HG03196 (cell line): ENCODE measurements around the gene IL16.
A peak's percentile ranks its signal among the peaks of the same experiment; 100 is the strongest.

Experiments
- ATAC-seq: cut with Tn5 transposase; IDR thresholded peaks from one replicate; pipeline ENCODE4 v1.9.1; 2021; ENCODE audit not compliant: unreplicated experiment

The IL16 gene

DNA sequence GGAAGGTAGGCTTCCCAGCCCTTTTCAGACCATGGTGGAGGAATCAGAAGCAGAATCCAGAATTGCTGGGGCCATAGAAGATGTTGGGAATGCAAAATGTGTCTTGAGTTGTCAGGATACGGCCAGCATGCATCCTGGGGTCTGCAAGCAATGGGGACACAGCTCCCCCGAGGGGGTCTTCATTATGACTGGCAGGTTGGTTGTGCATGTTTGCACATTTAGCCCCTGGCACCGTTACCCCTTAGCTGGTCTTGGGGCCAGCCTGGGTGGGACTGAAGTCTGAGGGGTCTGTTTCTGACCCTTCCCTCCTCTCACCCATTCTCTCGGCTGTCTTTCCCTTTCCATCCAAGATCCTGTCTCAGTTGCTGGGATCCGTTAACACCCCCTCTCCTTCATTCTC, 76.5 kb downstream of the IL16 start:
- ATAC-seq, result no peak

DNA sequence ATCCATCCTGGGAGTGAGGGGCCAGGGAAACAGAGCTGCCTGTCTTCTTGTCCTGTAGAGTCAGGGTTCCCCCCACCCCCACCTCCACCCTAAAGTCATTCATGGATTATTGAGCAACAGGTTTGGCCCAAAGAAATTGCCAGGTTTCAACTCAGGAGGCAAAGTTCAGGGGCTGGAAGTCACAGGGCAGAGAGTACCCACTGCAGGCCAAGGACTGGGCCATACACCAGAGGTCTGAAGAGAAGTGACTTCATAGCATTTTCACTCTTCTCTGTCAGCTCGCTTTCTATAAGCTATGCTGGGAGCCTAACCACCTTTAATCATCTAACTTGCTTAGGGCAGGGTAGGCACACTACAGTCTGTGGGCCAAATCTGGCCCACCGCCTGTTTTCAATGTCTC, 77.2 kb downstream of the IL16 start:
- no peak for ATAC-seq

DNA sequence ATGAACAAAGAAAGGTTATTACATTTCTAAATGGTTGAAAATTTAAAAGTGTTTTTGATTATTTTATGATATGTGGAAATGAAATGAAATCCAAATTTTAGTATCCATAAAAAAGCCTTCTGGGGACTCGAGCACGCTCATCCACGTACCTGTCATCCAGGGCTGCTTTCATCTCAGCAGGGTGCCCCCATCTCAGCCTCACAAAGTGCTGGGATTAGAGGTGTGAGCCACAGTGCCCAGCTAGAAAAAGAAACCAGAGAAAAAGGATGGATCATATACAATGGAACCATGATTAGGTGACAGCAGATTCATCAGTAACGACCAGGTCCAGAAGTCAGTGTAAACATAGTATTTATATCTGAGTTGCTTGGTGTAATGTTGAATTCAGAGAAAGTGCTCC, 77.6 kb downstream of the IL16 start:
- no peak for ATAC-seq

DNA sequence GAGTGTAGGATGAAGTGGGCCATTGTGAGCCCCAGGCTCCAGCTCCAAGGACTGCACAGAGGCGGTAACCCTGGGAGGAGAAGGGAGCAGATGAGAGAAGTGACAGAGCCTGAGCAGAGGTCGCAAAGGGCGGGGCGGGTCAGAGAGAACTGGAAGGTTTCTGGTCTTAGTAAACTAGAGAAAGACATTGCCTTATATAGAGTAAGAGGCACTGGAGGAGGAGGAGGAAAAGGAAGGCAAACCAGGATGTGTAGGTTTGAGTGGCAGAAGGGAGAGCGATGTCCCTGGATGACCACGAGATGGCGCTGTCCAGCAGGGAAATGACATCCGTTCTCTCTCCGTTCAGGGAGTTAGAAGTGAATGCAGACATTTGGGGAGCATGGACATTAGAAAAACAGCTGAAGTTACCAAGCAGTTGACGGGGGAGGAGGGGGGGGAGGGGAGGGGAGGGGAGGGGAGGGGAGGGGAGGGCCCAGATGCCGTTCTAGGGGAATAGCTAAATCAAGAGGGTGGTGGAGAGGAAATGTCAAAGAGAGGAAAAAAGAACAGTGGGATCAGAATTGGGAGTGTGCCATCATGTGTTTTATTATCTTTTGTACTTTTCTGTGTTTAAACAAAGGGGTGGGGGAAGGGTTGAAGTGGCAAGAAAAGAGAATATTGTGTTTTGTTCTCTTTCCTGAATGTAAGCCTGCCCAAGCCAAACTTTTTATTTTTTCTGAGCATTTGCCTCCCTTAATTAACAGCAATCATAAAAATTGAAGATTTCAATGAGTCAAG, 78.4 kb downstream of the IL16 start:
- ATAC-seq, result peak; percentile 82

DNA sequence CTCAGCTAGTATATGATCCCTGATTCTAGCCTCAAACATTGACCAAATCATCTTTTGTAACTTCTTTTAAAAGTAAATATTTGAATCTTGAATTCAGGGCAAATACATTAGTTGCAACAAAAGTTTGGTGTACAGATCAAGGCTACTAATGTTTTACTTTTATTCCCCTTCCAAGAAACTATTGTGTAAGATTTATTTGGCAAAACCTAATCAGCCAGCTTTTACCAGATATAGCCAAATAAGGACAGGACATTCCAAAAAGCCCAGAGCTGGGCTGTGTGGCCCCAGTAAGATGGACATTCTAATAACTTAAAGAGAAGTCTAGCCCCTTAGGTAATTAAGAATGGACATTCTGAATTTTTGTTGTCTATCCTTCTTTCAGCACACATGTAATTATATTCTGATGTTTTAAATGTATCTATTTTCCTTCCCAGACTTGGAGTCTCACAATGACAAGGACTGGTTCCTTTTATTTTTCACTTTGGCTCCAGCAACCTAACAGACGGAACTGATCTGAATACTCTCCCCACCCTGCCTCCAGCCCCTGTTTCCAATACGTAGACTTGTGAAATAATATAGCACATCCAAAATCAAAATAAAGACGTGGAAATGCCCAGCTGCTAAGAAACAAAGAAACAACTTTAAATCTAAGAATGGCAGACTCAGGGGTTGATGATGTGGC, 79.2 kb downstream of the IL16 start:
- ATAC-seq, result no peak

DNA sequence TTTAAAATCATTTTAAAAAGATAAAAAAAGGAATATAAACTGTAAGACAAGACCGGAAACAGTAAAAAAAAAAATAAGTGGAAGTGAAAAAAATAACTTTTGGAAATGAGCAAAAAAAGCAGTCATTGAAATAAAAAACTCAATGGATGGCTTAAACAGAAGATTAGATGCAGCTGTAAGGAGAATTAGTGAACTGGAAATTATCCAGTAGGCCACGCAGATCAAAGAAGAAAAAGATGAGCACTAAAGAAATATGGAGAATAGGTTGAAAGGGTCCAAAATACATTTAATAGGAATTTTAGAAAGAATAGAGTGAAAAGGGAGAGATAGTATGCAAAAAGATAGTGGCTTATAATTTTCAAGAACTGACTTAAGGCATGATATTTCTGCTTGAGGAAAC, 80.3 kb downstream of the IL16 start:
- no peak for ATAC-seq

DNA sequence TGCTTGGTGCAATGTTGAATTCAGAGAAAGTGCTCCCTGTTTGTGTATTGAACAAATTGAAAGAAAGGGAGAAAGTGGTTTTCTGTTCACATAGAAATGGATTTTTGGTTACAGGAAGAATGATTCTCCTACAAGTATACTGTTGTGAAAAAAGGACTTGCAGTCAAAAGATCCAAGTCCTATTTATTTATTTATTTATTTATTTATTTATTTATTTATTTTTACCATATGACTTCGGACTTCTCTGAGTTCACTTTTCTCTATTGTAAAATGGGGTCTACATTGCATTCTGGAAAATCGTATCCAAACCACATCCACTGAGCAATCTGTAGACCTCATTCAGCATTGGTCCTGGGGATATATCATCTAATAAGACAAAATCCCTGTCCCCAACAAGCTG, 81.2 kb downstream of the IL16 start:
- no peak for ATAC-seq

DNA sequence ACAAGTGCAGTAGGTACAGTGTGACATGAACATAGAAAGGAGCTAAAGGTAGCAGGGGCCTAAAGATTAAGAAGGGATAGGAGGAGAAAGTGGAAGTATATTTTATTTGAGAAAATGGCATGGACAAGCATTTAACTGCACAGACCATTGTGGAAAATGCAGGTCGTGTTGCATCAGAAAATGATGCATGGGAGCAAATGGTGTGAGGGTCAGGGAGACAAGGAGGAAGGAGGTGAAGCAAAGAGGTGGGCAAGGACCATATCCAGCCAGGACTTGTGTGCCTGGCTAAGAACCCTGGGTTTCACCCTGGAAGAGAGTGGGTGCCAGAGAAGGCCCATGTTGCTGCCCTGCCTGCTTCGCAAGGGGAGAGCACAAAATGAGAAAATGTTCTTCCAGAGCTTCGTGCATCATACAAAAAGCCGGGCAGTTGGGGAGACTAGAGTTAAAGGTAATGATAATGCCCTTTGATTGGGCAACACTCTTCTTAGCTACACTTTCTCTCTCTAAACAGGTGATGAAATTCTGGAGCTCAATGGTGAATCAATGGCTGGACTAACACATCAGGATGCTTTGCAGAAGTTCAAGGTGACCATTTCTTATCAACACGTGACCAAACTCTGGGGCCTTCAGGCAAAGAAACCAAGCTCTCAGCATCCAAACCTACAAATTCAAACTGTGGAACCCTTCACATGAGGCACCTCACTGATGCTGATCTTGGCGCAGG, 81.8 kb downstream of the IL16 start:
- ATAC-seq, result no peak

DNA sequence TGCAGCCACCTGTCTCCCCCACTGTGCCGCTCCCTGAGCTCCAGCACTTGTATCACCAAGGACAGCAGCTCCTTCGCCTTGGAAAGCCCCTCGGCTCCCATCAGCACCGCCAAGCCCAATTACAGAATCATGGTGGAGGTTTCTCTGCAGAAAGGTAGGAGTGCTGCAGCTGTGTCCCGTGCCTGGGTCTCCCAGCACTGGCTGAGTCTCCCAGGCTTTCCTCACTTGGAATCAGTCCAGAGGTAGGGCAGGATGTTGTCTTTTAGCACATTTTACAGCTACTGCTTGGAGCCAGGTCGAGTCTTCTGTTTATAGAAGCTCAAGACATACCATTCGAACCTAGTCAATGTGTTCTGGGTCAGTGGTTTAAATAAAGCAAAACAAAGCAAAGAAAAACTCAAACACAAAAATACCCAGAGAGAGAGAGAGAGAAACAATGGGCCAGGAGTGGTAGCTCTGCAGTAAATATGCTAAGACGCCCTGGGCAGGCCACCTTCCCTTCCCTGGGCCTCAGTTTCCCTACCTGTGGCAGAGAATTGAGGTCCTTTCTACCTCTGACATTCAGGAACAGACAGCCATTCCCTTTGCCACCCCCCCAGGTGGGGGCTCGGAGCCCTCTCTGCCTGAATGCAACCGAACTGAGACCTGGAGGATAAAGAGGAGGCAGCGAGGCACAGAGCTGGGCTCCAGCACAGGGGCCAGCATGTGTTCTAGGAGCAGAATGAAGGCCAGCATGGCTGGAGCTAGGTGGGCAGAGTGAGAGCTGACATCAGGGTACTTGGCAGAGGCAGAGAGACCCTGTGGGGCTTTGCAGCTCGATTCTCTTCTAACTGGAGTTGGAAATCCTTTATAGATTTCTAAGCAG, 83.2 kb downstream of the IL16 start:
- ATAC-seq, result no peak

DNA sequence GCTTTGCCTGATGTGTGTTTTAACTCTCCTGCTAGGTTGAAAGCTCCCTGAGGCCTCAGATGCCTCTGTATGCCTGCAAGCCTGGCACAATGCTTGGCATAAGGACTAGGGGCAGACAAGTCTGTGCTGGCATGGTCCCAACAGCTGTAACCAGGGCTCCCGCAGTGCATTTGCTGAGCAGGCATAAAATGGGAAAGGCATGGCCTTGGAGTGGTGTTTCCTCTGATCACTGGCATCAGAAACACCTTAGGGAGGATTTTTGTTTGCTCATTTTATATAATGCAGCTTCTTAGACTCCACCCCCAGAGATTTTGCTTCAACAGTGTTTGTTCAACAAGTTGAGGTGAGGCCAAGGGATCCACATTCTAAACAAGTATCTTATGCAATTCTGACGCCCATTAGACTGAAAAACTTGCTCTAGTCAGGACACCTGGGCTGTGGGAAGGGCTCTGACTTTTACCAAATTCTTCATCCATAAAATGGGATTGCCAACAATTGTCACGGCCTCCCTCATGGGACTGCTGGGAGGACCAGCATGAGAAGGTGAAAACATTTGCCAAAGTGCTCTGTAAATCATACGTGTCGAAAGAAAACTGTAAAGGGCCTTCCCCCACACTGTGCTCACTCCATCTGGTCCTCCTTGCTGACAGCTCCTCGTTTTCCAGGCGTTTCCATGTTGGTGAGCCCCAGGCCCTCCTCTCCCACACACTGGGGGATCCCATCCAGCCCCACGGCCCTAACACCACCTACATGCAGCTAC, 84.2 kb downstream of the IL16 start:
- no peak for ATAC-seq

DNA sequence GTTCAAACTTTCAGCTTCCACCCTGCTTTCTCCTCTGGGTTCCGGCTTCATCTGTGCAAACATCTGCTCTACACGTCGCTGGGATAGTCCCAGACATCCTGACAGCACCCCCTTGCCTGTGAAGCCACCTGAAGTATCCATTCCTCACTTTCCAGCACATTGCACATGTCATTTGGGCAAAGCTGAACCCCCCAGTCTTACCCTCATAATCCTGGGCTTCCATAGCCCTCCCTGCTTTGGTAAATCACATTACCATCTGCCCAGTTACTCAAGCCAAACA, 84.7 kb downstream of the IL16 start:
- ATAC-seq, result no peak

DNA sequence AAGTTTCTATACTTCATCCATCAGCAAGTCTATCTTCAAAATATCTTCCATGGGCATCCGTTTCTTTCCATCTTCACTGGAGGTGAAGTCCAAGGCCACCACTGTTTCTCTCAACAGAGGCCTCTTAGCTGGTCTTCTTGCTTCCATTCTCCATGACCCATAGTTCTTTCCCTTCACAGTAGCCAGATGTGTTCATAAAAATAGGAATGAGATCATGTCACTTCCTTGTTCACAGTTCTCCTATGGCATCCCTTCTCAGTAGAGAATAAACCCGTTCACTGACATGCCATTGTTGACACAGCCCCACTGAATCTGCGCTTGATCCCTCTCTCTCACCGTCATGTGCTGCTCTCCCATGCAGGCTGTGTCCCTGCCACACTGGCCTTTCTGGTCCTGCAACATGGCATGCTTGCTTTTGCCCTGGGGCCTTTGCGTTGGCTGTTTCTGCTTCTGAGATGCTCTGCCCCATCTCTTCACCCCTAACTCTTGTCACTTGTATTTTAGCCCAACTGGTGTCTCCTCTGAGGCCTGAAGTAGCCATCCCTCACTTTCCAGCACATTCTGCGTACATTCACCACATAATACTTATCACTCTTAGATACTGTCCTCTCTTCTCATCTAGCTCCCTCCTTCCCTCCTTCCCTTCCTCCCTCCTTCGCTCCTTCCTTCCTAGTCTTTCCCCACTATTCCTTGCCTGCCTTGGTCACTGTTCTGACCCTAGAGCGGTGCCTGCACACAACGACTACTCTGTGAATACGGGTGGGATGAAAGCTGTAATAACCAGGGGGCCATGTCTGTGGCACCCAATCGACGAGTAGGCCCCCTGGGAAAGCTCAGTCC, 85.3 kb downstream of the IL16 start:
- ATAC-seq, result no peak

DNA sequence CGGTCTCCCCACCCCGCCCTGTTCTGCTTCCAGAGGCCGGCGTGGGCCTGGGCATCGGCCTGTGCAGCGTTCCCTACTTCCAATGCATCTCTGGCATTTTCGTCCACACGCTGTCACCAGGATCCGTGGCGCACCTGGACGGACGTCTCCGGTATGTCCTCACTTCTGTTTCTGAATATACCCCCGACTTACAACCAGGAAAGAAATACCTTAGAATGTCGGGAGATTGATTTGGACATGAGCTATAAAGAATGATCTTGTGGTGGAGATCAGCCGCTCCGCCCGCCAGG, 85.9 kb downstream of the IL16 start:
- no peak for ATAC-seq

DNA sequence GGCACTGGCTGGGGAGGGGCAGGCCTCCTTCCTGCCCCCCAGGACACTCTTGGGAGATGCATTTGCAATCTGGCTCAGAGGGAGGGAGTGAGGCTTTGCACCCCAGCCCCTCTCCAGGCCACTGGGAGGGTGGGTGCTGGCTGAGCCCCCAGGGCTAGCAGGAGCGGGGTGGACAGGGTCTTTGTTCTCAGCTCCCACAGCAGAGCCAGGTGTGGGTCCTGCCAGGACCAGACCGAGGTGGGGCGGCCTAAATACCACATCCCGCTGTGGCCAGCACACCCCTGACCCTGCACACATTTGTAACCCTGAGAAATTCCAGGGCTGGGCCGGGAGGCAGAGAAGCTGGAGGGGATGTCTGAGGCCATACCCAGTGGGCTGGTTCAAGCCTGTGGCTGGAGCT, 86.2 kb downstream of the IL16 start:
- no peak for ATAC-seq

DNA sequence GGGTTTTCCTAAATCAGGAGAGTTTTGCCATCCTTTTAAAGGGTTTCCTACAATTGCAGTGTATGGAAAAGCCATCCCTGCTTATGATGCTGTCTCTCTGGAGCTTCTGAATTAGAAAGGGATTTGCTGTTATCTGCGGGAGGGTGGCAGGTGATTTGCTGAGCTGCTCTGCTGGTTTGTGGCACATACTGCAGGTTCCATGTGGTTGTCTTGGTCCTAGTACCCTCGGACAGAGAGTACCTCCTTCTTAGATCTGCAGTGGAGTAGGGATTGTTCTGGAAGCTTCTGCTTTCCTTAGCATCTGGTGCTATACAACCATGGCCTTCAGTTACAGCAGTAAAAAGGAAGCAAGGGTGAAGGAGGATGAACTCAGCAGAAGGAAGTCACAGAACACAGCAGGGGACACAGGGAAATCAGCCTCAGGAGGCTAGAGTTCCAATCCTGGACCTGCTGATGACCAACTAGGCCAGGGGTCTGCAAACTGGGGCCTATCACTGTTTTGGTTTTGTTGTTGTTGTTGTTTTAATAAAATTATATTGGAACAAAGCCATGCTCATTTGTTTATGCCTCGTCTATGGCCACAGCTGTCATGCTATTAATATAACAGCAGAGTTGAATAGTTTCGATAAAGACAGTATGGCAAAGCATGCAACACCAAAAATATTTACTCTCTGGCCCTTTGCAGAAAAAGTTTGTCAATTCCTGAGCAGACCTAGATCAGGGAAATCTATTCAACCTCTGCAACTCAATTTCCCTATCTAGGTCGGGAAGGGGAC, 87.8 kb downstream of the IL16 start:
- no peak for ATAC-seq

DNA sequence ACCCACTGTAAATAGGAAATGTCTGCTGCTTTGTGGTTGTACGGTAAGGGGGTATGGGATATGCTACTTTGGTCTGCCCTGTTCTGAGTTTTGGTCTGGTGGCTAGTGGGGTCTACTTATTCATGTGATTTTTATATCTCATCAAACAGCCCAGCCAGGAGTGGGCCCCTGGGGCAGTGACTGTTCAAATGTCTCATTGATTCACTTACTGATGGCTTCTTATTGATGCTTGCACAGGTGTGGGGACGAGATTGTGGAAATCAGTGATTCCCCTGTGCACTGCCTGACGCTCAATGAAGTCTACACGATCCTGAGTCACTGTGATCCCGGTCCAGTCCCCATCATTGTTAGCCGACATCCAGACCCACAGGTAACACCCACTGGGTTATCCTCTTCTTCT, 88.8 kb downstream of the IL16 start:
- ATAC-seq, result no peak

DNA sequence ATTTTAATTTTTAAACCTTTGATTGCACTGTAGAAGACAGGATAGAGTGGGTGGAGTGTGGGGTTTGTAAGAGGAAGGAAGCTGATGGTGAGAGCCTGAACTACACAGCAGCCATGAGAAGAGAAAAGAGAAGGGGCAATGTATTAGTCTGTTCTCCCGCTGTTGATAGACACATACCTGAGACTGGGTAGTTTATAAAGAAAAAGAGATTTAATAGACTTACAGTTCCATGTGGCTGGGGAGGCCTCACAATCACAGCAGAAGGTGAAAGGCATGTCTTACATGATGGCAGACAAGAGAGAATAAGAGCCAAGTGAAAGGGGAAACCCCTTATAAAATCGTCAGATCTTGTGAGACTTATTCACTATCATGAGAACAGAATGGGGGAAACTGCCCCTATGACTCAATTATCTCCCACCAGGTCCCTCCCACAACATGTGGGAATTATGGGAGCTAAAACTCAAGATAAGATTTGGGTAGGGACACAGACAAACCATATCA, 90.0 kb downstream of the IL16 start:
- ATAC-seq, result no peak

DNA sequence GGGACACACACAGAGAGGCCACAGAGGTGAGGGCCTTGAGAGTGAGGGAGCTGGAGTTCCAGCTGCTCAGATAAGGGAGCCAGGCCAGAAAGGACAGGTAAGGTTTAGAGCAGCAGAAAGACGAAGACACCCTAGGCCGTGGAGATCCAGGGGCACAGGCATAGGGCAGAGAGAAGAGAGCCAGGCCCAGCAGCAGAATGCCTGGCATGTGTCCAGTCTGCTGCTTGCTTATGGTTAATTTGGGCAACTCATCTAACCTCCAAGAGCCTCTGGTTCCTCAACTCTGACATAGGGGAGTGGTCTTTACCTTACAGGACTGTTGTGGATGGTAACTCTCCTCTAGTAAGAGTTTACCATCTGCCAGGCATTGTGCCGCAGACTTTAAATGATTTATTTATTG, 91.4 kb downstream of the IL16 start:
- no peak for ATAC-seq

DNA sequence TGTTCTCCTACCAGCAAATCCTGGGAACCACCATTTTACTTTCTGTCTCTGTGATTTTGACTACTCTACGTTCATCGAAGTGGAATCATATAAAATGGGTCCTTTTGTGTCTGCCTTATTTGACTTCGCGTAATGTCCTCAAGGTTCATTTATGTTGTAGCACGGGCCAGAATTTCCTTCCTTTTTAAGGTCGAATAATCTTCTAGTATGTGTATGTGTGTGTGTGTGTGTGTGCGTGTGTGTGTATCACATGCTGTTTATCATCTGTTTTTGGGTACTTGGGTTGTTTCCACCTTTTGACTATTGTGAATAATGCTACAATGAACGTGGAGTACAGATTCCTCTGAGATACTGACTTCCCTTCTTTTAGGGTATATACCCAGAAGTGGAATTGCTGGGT, 91.9 kb downstream of the IL16 start:
- no peak for ATAC-seq
